Activated gamma-delta T cell treated with anti-CD3 and anti-CD28 coated beads, Interleukin-2, amount 50 U/mL, for 16 hours (primary cell): ENCODE results near the gene RHOT2.

Source experiments
- DNase-seq: peaks from one replicate; pipeline ENCODE4 v3.0.0-alpha.2; 2020; ENCODE audit warnings: low read depth

Gene RHOT2

DNA sequence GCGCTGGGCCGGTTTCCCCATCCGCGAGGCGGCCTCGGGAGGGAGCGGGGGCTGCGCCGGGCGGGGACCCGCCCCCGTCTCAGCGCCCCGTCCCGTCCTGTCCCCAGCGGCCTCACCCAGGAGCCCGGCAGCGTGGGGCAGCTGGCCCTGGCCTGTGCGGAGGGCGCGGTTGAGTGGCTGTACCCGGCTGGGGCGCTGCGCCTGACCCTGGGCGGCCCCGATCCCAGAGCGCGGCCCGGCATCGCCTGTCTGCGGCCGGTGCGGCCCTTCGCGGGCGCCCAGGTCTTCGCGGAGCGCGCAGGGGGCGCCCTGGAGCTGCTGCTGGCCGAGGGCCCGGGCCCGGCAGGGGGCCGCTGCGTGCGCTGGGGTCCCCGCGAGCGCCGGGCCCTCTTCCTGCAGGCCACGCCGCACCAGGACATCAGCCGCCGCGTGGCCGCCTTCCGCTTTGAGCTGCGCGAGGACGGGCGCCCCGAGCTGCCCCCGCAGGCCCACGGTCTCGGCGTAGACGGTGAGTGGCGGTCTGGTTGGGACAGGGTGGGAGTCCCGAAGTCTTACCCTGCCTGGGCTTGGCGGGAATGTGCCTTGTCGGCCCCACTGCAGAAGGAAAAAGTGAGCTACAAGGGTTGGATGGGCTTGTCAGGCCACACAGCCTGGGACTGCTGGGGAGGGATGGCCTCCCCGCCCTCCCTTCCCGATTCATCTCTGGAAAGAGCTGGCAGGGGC lies 47.7 kb downstream of the RHOT2 start:
- DNase-seq, result no peak

GRCh38 chr16:716200-716568 lies 48.3 kb downstream of the RHOT2 start:
- no peak for DNase-seq

DNA sequence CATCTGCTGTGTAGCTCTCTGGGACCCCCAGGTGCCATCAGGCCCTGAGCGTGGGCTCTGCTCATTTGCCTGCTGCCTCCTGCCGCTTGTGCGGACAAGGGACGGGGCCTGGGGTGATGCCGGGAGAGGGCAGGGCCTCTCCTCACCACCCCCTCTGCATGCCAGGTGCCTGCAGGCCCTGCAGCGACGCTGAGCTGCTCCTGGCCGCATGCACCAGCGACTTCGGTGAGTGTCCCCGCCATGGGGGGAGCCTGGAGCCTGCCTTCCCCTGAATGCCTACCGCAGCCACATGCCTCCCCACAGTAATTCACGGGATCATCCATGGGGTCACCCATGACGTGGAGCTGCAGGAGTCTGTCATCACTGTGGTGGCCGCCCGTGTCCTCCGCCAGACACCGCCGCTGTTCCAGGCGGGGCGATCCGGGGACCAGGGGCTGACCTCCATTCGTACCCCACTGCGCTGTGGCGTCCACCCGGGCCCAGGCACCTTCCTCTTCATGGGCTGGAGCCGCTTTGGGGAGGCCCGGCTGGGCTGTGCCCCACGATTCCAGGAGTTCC lies 48.9 kb downstream of the RHOT2 start:
- no peak for DNase-seq

DNA sequence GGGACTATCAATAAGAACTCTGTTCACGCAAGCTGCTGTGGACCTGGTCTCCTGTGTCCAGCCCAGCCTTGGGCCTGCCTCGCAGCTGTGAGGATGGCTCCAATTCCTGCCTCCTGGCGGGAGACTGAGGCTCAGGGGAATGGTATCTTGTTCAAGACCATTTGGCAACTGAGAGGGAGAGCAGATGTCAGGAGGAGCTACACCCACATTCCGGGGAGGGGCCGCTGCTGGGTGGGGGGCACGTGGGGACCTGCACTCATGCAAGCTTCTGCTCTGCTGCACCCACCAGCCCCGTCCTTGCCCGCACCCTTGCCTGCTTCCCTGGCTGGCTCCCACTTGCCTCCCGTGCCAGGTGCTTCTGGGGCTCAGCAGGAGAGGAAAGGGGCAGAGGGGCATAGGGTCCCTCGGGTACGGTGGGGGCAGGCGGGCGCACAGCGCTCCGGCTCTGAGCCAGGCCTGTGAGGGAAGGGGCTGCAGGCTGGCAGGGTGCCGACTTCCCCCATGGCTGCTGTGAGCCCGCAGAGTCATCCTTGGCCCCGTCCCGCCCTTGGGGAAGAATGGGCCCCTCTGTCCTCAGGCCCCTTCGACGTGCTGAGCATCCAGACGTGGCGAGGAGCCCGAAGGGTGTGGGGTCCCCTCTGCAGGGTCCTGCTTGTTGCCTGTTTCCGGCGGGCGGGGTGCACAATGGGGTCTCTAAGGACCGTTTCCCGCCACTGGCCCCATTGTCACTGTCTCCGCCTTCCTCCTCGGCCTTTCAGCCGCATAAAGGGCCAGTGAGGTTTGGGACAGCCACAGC lies 49.7 kb downstream of the RHOT2 start:
- DNase-seq, result no peak

DNA sequence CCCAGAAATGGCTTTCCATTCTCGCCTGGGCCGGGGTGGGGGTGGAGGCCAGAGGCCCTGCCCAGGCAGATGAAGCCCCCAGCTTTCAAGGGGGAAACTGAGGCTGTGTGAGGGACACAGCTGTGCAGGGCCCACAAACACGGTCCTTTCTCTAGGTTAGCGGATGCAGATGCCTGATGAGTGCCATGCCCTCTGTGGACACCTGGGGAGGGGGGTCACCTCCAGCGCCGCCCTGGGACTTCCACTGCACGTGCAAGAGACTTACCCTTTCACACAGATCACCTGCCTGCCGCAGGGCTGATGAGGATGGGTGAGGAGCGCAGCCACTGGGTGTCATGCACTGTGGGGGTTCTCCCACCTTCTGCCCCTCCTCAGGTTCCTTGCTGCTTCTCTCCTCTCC lies 50.5 kb downstream of the RHOT2 start:
- DNase-seq, result no peak

GRCh38 chr16:718922-719321 lies 51.0 kb downstream of the RHOT2 start:
- DNase-seq, result no peak

DNA sequence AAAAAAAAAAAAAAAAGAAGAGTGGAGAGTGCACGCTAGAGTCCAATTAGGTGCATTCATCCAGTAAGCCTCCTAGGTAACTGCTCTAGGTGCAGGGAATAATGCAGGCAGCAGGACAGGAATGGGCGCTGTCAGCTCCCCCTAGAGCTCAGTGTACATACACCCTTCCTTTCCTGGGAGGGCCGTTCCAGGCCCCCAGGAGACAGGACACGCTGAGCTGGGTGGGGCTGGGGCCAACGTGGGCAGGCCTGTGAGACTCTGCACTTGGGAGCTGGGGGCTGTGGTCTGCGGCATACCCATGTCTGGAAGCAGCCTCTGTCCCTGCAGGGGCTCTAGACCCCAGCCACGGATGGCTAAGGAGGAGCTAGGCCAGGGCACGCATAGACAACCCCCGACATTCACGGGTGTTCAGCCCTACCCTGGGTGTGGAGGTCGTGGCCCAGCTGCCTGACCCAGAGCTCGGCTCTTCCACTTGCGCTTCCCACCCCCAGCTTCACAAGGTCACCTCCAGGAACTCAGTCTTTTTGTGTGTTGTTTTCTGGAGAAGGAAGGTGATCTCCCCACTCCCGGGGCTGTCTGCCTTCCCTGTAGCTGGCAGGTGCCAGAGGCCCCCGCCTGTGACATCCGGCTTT lies 52.0 kb downstream of the RHOT2 start:
- no peak for DNase-seq

GRCh38 chr16:720447-720989 lies 52.6 kb downstream of the RHOT2 start:
- DNase-seq, result no peak

- DNase-seq, result peak; percentile 52
These were observed 53.2 kb downstream of the RHOT2 start, which contains the start of gene ANTKMT for GRCh38 chr16:720990-721764. TSS of gene ANTKMT (plus strand) at chr16:721146. CDS start at chr16:721275, 129 bp downstream.

GRCh38 chr16:721765-722540 lies 54.0 kb downstream of the RHOT2 start:
- no peak for DNase-seq

DNA sequence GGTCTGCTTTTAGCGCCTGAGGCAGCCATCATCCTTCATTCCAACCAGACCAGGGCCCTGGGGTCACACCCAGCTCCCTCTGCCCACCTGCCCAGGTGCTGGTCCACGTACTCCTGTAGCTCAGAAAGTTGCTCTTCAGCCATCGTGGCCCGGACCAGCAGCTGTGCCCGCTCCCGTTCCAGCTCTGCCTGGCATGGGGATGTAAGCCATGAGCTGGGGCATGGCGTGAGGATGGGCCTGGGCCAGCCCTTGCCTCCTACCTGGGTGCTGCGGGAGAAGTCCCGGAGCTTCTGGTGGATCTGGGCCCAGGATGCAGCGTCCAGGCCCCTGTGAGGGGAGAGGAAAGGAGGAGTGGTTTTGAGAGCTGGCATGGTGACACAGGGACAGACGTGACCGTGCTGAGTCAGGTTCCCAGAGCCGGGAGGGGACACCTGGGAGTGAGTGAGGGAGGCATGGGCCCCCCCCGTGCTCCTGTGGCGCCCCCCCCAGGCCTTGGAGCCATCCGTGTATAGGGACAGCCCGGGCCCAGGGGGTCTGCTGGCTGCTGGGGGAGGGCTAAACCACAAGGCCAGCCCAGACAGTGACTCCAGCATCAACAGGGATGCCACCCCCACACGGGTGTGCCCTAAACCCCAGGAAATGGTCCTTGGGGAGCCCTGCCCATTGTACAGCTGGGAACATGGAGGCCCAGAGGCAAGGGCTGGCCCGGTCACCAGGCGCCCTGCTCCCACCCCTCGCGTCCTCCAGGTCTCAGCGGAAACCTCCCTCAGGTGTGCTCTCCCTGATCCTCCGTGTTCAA lies 55.1 kb downstream of the RHOT2 start:
- no peak for DNase-seq

DNA sequence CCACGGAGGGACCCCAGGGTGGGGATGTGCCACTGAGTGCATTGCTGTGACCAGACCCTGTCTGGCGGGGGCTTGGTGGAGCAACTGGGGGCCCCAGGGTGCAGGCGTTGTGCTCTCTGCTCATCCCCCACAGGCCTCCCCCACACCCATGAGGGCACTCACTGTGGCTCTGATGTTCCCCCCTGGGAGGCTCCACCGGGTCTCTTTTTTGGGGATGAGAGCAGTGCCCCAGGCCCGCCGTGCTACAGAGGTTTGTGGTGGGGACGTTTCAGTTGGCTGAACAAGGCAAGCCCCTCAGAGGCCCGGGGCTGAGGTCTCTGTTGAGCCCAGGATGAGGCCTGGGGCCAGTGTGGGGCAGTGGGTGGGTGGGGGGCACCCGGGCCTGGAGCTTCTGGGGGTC lies 55.8 kb downstream of the RHOT2 start:
- DNase-seq, result no peak
